ENCODE data around the gene MAP7D1.

DNA sequence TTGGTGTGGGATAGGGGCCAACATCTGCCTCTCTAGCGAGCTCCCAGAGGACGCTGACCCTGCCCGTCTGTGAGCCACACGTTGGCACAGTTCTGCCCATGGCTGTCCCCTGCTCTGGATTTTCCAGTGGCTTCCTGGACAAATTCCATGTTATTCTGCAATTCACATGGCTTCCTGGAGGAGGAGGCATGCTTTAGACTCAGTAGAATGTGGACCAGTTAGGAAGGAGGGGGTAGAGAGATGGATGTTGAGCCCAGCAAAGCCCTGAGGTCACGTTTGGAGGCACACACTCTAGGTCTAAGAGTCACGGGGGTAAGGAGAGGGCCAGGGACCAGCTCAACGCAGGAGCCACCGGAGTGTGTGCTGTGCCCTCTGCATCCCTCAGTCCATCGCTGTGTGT is 43.1 kb upstream of the MAP7D1 start:
- TF ChIP-seq SIN3A (IDR thresholded peaks at IDR 0.05; ENCODE audit: borderline replicate concordance, insufficient read depth, low read length) (no peak), FOXP2 (optimal IDR thresholded peaks at IDR 0.05; ENCODE audit: borderline replicate concordance, extremely low read depth, extremely low read length, insufficient read depth) (no peak), TAF1 (IDR thresholded peaks at IDR 0.05; ENCODE audit: borderline replicate concordance, insufficient read depth, low read length) (no peak), POLR2AphosphoS5 (IDR thresholded peaks at IDR 0.05; ENCODE audit: low read depth, low read length) (no peak)
- TF ChIP-seq, protein P1, sequence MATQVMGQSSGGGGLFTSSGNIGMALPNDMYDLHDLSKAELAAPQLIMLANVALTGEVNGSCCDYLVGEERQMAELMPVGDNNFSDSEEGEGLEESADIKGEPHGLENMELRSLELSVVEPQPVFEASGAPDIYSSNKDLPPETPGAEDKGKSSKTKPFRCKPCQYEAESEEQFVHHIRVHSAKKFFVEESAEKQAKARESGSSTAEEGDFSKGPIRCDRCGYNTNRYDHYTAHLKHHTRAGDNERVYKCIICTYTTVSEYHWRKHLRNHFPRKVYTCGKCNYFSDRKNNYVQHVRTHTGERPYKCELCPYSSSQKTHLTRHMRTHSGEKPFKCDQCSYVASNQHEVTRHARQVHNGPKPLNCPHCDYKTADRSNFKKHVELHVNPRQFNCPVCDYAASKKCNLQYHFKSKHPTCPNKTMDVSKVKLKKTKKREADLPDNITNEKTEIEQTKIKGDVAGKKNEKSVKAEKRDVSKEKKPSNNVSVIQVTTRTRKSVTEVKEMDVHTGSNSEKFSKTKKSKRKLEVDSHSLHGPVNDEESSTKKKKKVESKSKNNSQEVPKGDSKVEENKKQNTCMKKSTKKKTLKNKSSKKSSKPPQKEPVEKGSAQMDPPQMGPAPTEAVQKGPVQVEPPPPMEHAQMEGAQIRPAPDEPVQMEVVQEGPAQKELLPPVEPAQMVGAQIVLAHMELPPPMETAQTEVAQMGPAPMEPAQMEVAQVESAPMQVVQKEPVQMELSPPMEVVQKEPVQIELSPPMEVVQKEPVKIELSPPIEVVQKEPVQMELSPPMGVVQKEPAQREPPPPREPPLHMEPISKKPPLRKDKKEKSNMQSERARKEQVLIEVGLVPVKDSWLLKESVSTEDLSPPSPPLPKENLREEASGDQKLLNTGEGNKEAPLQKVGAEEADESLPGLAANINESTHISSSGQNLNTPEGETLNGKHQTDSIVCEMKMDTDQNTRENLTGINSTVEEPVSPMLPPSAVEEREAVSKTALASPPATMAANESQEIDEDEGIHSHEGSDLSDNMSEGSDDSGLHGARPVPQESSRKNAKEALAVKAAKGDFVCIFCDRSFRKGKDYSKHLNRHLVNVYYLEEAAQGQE (IDR thresholded peaks at IDR 0.05; ENCODE audit: insufficient read depth in 1 of 2, low read depth in 2 of 2, low read length in 2 of 2), result no peak

All from PFSK-1 (cell line).